DOHH2 (cell line): Measurements from ENCODE around the gene SMAP2.

Source experiments
- CTCF ChIP-seq: fragments of 200-600 bp; sonication (generic); IDR thresholded peaks from one replicate; pipeline ENCODE4 v1.5.1; 2014; ENCODE audit warnings: antibody characterized with exemption, mild to moderate bottlenecking, low read depth, low read length; ENCODE audit not compliant: poor library complexity, severe bottlenecking
- EZH2phosphoT487 ChIP-seq: fragments of 200-600 bp; sonication (generic); IDR thresholded peaks from 2 replicates; pipeline ENCODE4 v1.6.1; 2017; ENCODE audit warnings: borderline replicate concordance, mild to moderate bottlenecking, antibody characterized with exemption, low read length, moderate library complexity, mixed read lengths

GRCh38 chr1:40409467-40409866, 35.9 kb downstream of the SMAP2 start:
- TF ChIP-seq CTCF (no peak), EZH2phosphoT487 (no peak)
